ENCODE measurements around the gene CCDC88C. TPM values are rescaled to one million over a fixed set of nuclear protein-coding genes. Genes with fewer than 3 reads are reported as not detected.

Gene CCDC88C
- total RNA-seq, 1 experiment from 2014 or later: 29.8 TPM

- H3K36me3 ChIP-seq (ENCODE audit: control insufficient read depth, insufficient read depth, low read length): no peaks in the 10 kb centered on the region; the same call in 1 of the 2 replicates
- Mint-ChIP-seq H3K9me3 (ENCODE audit: unreplicated experiment) (no peaks in the 10 kb centered on the region), H3K27ac (ENCODE audit: unreplicated experiment) (no peak overlapping the region), H3K36me3 (ENCODE audit: insufficient read depth, unreplicated experiment) (peaks cover 5% of the 10 kb centered on the region), H3K27me3 (ENCODE audit: insufficient read depth, unreplicated experiment) (no peaks in the 10 kb centered on the region), H3K4me1 (ENCODE audit: low read depth, unreplicated experiment) (peaks cover 6% of the 10 kb centered on the region), H3K4me3 (ENCODE audit: unreplicated experiment) (no peak overlapping the region)
- CTCF ChIA-PET: no interaction called here
- POLR2A ChIA-PET: no interaction called here
- no peaks in the 10 kb centered on the region for H3K4me1 ChIP-seq
- H3K4me3 ChIP-seq (ENCODE audit: low read depth, low read length): no peak overlapping the region
- no peaks in the 10 kb centered on the region for H3K27me3 ChIP-seq (replicated peaks; ENCODE audit: control insufficient read depth, insufficient read depth, low read length)
- no TSS peak for BruUV-seq (replicated peaks)
- H3K9me3 ChIP-seq: no peaks in the 10 kb centered on the region
- no peak for TF ChIP-seq CTCF (IDR thresholded peaks at IDR 0.05; ENCODE audit: insufficient read depth in 1 of 2, low read depth in 1 of 2, low read length in 1 of 2, severe bottlenecking in 1 of 2, unreplicated experiment in 1 of 2)
- DNase-seq: no peak
- intact Hi-C loops (cut with micrococcal nuclease; ENCODE audit: unreplicated experiment): no loop called here
Measured at GRCh38 chr14:91330856-91331255, 86.8 kb downstream of the CCDC88C start.

GRCh38 chr14:91330096-91330696 lies 87.4 kb downstream of the CCDC88C start:
- H3K4me3 ChIP-seq (ENCODE audit: low read depth, low read length): no peak overlapping the region
- H3K27me3 ChIP-seq (replicated peaks; ENCODE audit: control insufficient read depth, insufficient read depth, low read length): no peaks in the 10 kb centered on the region
- CTCF ChIA-PET: no interaction called here

GRCh38 chr14:91329486-91330014 lies 88.1 kb downstream of the CCDC88C start:
- no TSS peak for BruUV-seq (replicated peaks)
- Histone ChIP-seq H3K36me3 (ENCODE audit: control insufficient read depth, insufficient read depth, low read length) (no peaks in the 10 kb centered on the region), H3K9me3 (no peaks in the 10 kb centered on the region), H3K4me1 (no peaks in the 10 kb centered on the region), H3K4me3 (ENCODE audit: low read depth, low read length) (no peak overlapping the region), H3K27me3 (replicated peaks; ENCODE audit: control insufficient read depth, insufficient read depth, low read length) (no peaks in the 10 kb centered on the region)
- no peak for TF ChIP-seq CTCF (IDR thresholded peaks at IDR 0.05; ENCODE audit: insufficient read depth in 1 of 2, low read depth in 1 of 2, low read length in 1 of 2, severe bottlenecking in 1 of 2, unreplicated experiment in 1 of 2)
- no peak for DNase-seq
- ChIA-PET POLR2A (no interaction called here), CTCF (no interaction called here)
- Mint-ChIP-seq H3K4me1 (ENCODE audit: low read depth, unreplicated experiment) (peaks cover 6% of the 10 kb centered on the region), H3K4me3 (ENCODE audit: unreplicated experiment) (no peak overlapping the region), H3K9me3 (ENCODE audit: unreplicated experiment) (no peaks in the 10 kb centered on the region), H3K27me3 (ENCODE audit: insufficient read depth, unreplicated experiment) (no peaks in the 10 kb centered on the region), H3K36me3 (ENCODE audit: insufficient read depth, unreplicated experiment) (no peaks in the 10 kb centered on the region), H3K27ac (ENCODE audit: unreplicated experiment) (no peak overlapping the region)
- intact Hi-C loops (cut with micrococcal nuclease; ENCODE audit: unreplicated experiment): no loop called here

More at GRCh38 chr14:91330096-91330696, 87.4 kb downstream of the CCDC88C start:
- BruUV-seq (replicated peaks): no TSS peak
- Mint-ChIP-seq H3K36me3 (ENCODE audit: insufficient read depth, unreplicated experiment) (peaks cover under 1% of the 10 kb centered on the region), H3K27ac (ENCODE audit: unreplicated experiment) (peak overlapping the region; percentile 32), H3K4me3 (ENCODE audit: unreplicated experiment) (no peak overlapping the region), H3K4me1 (ENCODE audit: low read depth, unreplicated experiment) (peaks cover 6% of the 10 kb centered on the region), H3K9me3 (ENCODE audit: unreplicated experiment) (no peaks in the 10 kb centered on the region), H3K27me3 (ENCODE audit: insufficient read depth, unreplicated experiment) (no peaks in the 10 kb centered on the region)
- POLR2A ChIA-PET: no interaction called here
- Histone ChIP-seq H3K9me3 (no peaks in the 10 kb centered on the region), H3K4me1 (no peaks in the 10 kb centered on the region), H3K36me3 (ENCODE audit: control insufficient read depth, insufficient read depth, low read length) (no peaks in the 10 kb centered on the region; the same call in 1 of the 2 replicates)
- TF ChIP-seq CTCF (IDR thresholded peaks at IDR 0.05; ENCODE audit: insufficient read depth in 1 of 2, low read depth in 1 of 2, low read length in 1 of 2, severe bottlenecking in 1 of 2, unreplicated experiment in 1 of 2): no peak
- intact Hi-C loops (cut with micrococcal nuclease; ENCODE audit: unreplicated experiment): no loop called here
- no peak for DNase-seq
